ENCODE results near the gene SLC38A11. TPM values are rescaled to one million over a fixed set of nuclear protein-coding genes. Genes with fewer than 3 reads are reported as not detected.

The SLC38A11 gene
- total and polyA plus RNA-seq, 2 of the 8 experiments (the other 6 are each of a cell fraction or from before 2014, with no cell fraction given): not detected

GRCh38 chr2:164981217-164981990, 26.1 kb upstream of the SLC38A11 start:
- no peak for FAIRE-seq
- H3K4me3 ChIP-seq (ENCODE audit: extremely low read depth in 1 of 4, insufficient read depth in 2 of 4, low read depth in 3 of 4, low read length in 4 of 4): no peak overlapping the region

More at GRCh38 chr2:164981217-164981990, 26.1 kb upstream of the SLC38A11 start:
- no peak overlapping the region for H3K14ac ChIP-seq (ENCODE audit: insufficient read length)
- no peaks in the 10 kb centered on the region for H3K9me3 ChIP-seq (ENCODE audit: insufficient read depth in 2 of 2, low read depth in 1 of 2, low read length in 1 of 2)
- TF ChIP-seq GTF2F1 (IDR thresholded peaks at IDR 0.05; ENCODE audit: borderline replicate concordance, low read depth, low read length) (no peak), RNF2 (IDR thresholded peaks at IDR 0.05; ENCODE audit: borderline replicate concordance, low read depth, low read length, missing control alignments, poor library complexity, severe bottlenecking) (no peak), BACH1 (IDR thresholded peaks at IDR 0.05; ENCODE audit: low read length) (no peak), ZNF274 (IDR thresholded peaks at IDR 0.05; ENCODE audit: borderline replicate concordance, extremely low read depth, low read length) (no peak), YY1 (IDR thresholded peaks at IDR 0.05; ENCODE audit: low read depth, low read length) (no peak), CTCF (IDR thresholded peaks at IDR 0.05; ENCODE audit: control extremely low read depth in 1 of 3, insufficient read depth in 1 of 3, low read depth in 1 of 3, low read length in 3 of 3) (no peak), POLR2AphosphoS5 (IDR thresholded peaks at IDR 0.05; ENCODE audit: low read depth, low read length) (no peak), RFX5 (IDR thresholded peaks at IDR 0.05; ENCODE audit: borderline replicate concordance, low read depth, low read length) (no peak)
- no peak overlapping the region for H3K23ac ChIP-seq (ENCODE audit: insufficient read length)
- 87% methylated on average over 7 of the region's 7 CpGs; no CpG with 5 or more reads in 1 of the 2 experiments for WGBS, 2 experiments (ENCODE audit: extremely low coverage in 1 of 2, insufficient coverage in 1 of 2, insufficient read length in 1 of 2, insufficient replicate concordance in 2 of 2, low coverage in 1 of 2, low lambda C conversion rate in 2 of 2, missing lambda C conversion rate in 1 of 2)
- no peaks in the 10 kb centered on the region for H3K79me1 ChIP-seq (ENCODE audit: low read depth, low read length)
- H4K20me1 ChIP-seq (replicated peaks in 1 of 2; ENCODE audit: control insufficient read depth in 1 of 2, insufficient read depth in 2 of 2, low read length in 2 of 2): no peaks in the 10 kb centered on the region
- H3K27ac ChIP-seq (ENCODE audit: low read depth, low read length): no peak overlapping the region
- H3K36me3 ChIP-seq (ENCODE audit: control insufficient read depth in 2 of 4, insufficient read depth in 4 of 4, low read length in 3 of 4): no peaks in the 10 kb centered on the region
- no peak overlapping the region for H3K9ac ChIP-seq (replicated peaks in 1 of 4; ENCODE audit: extremely low read depth in 1 of 4, low read depth in 3 of 4, low read length in 3 of 4)
- no peaks in the 10 kb centered on the region for H3K79me2 ChIP-seq (ENCODE audit: control insufficient read depth in 1 of 2, insufficient read depth in 2 of 2, low read length in 2 of 2)
- H2BK20ac ChIP-seq (ENCODE audit: low read length): no peak overlapping the region
- ChIA-PET POLR2A (ENCODE audit: partially characterized antibody) (no interaction called here), CTCF (ENCODE audit: partially characterized antibody) (interaction anchor here (0.8 to 2.3 kb wide), 3 partner anchors 10 to 294 kb away, joined by 4 to 9 read pairs (median 4); no protein-coding TSS in a partner anchor)
- H4K8ac ChIP-seq (ENCODE audit: extremely low read depth, insufficient read depth, low read length): no peak overlapping the region
- no peaks in the 10 kb centered on the region for H3K23me2 ChIP-seq (ENCODE audit: low read depth, low read length)
- H2AFZ ChIP-seq (ENCODE audit: low read length): no peak overlapping the region
- no peaks in the 10 kb centered on the region for H3K4me1 ChIP-seq (replicated peaks in 1 of 4; ENCODE audit: control insufficient read depth in 3 of 4, insufficient read depth in 4 of 4, low read length in 3 of 4)
- no peak overlapping the region for H4K91ac ChIP-seq (replicated peaks; ENCODE audit: insufficient read length, low read length)
- no peak overlapping the region for H3K56ac ChIP-seq (replicated peaks; ENCODE audit: insufficient read length, low read depth, low read length)
- H2AK5ac ChIP-seq (ENCODE audit: low read depth, low read length): no peak overlapping the region
- no peak overlapping the region for H2BK15ac ChIP-seq (ENCODE audit: low read length)
- H3K18ac ChIP-seq (ENCODE audit: extremely low read depth, low read length): no peak overlapping the region
- no peak overlapping the region for H2BK120ac ChIP-seq (replicated peaks; ENCODE audit: low read depth, low read length)
- H2BK12ac ChIP-seq (ENCODE audit: low read depth, low read length): no peak overlapping the region
- H3K27me3 ChIP-seq (replicated peaks in 1 of 4; ENCODE audit: control insufficient read depth in 3 of 4, extremely low read depth in 1 of 4, insufficient read depth in 3 of 4, low read length in 3 of 4): no peaks in the 10 kb centered on the region
- H3K4ac ChIP-seq (replicated peaks; ENCODE audit: insufficient read length, low read depth, low read length): no peak overlapping the region
- no peak for DNase-seq (ENCODE audit: low read depth in 1 of 2, low spot score in 2 of 2)
- H3K4me2 ChIP-seq (ENCODE audit: insufficient read depth in 1 of 2, low read depth in 2 of 2, low read length in 2 of 2): no peak overlapping the region
- H4K5ac ChIP-seq (ENCODE audit: insufficient read length, low read depth, low read length): no peak overlapping the region
- H2BK5ac ChIP-seq (ENCODE audit: low read depth, low read length): no peak overlapping the region

Data from H1 (cell line).